ENCODE results near the gene CCDC178.

Gene CCDC178

GRCh38 chr18:33128581-33128980 lies 311.9 kb downstream of the CCDC178 start:
- no peak overlapping the region for H3K27ac ChIP-seq

GRCh38 chr18:33123862-33124518 lies 316.5 kb downstream of the CCDC178 start:
- no peak for TF ChIP-seq CTCF (conservative IDR thresholded peaks at IDR 0.05)
- no peak overlapping the region for H3K27ac ChIP-seq

More at GRCh38 chr18:33128581-33128980, 311.9 kb downstream of the CCDC178 start:
- no peak for TF ChIP-seq CTCF (conservative IDR thresholded peaks at IDR 0.05)

GRCh38 chr18:33116376-33116775 lies 324.1 kb downstream of the CCDC178 start:
- H3K27ac ChIP-seq, result no peak overlapping the region
- TF ChIP-seq CTCF (conservative IDR thresholded peaks at IDR 0.05), result no peak

GRCh38 chr18:33115917-33116316 lies 324.6 kb downstream of the CCDC178 start:
- TF ChIP-seq CTCF (conservative IDR thresholded peaks at IDR 0.05), result no peak

GRCh38 chr18:33115476-33115875 lies 325.0 kb downstream of the CCDC178 start:
- H3K27ac ChIP-seq, result no peak overlapping the region
- TF ChIP-seq CTCF (conservative IDR thresholded peaks at IDR 0.05), result no peak

More at GRCh38 chr18:33115917-33116316, 324.6 kb downstream of the CCDC178 start:
- no peak overlapping the region for H3K27ac ChIP-seq

- no peak overlapping the region for H3K27ac ChIP-seq
- TF ChIP-seq CTCF (conservative IDR thresholded peaks at IDR 0.05), result no peak
These were observed 325.8 kb downstream of the CCDC178 start for GRCh38 chr18:33114749-33115148.

- no peak for TF ChIP-seq CTCF (conservative IDR thresholded peaks at IDR 0.05)
- no peak overlapping the region for H3K27ac ChIP-seq
These were observed 327.1 kb downstream of the CCDC178 start for GRCh38 chr18:33113416-33113815.

Measured in VCaP (cell line).